GM19397 (cell line): ENCODE data around the gene FYTTD1.

ENCODE experiments used
- ATAC-seq: cut with Tn5 transposase; IDR thresholded peaks from one replicate; pipeline ENCODE4 v1.9.1; 2021; ENCODE audit warnings: mild to moderate bottlenecking, moderate library complexity; ENCODE audit not compliant: unreplicated experiment

Gene FYTTD1

GRCh38 chr3:197737319-197737649, 12.4 kb upstream of the FYTTD1 start:
- no peak for ATAC-seq

- ATAC-seq: no peak
Measured at GRCh38 chr3:197737749-197738462, 11.8 kb upstream of the FYTTD1 start.

GRCh38 chr3:197742787-197743186, 6.9 kb upstream of the FYTTD1 start:
- ATAC-seq: no peak

GRCh38 chr3:197746209-197746608, 3.5 kb upstream of the FYTTD1 start:
- ATAC-seq: no peak

GRCh38 chr3:197746801-197747237, 2.9 kb upstream of the FYTTD1 start:
- no peak for ATAC-seq

GRCh38 chr3:197748597-197749314, 927 bp upstream of the FYTTD1 start:
- no peak for ATAC-seq

GRCh38 chr3:197749315-197749600, 425 bp upstream of the FYTTD1 start:
- peak; percentile 22 for ATAC-seq

GRCh38 chr3:197750396-197750831, 731 bp downstream of the FYTTD1 start:
- peak; percentile 45 for ATAC-seq

- ATAC-seq: no peak
Measured at GRCh38 chr3:197750858-197751737, 1.4 kb downstream of the FYTTD1 start.

GRCh38 chr3:197752107-197752506, 2.4 kb downstream of the FYTTD1 start:
- no peak for ATAC-seq

GRCh38 chr3:197753263-197753662, 3.6 kb downstream of the FYTTD1 start:
- ATAC-seq: no peak

GRCh38 chr3:197756704-197757103, 7.0 kb downstream of the FYTTD1 start:
- no peak for ATAC-seq

- no peak for ATAC-seq
Measured at GRCh38 chr3:197758512-197758911, 8.8 kb downstream of the FYTTD1 start.

GRCh38 chr3:197761784-197762183, 12.1 kb downstream of the FYTTD1 start:
- no peak for ATAC-seq

- ATAC-seq: no peak
Measured at GRCh38 chr3:197775317-197775716, 25.6 kb downstream of the FYTTD1 start.

GRCh38 chr3:197782230-197782629, 32.5 kb downstream of the FYTTD1 start:
- peak; percentile 64 for ATAC-seq

- no peak for ATAC-seq
Measured at GRCh38 chr3:197784019-197784585, 34.4 kb downstream of the FYTTD1 start.

- ATAC-seq: no peak
Measured at GRCh38 chr3:197787412-197787811, 37.7 kb downstream of the FYTTD1 start.

- ATAC-seq: no peak
Measured at GRCh38 chr3:197789309-197789708, 39.6 kb downstream of the FYTTD1 start.

- no peak for ATAC-seq
Measured at GRCh38 chr3:197790033-197790432, 40.4 kb downstream of the FYTTD1 start.

- ATAC-seq: peak; percentile 87
Measured at GRCh38 chr3:197791113-197791891, 41.6 kb downstream of the FYTTD1 start, which contains the start of gene LRCH3. LRCH3 (plus strand) TSS chr3:197791254; CDS start chr3:197791279, 25 bp downstream.
